CD4-positive, alpha-beta T cell treated with Interleukin-17A for 1 hour (primary cell): ENCODE measurements around the gene VRK3.
A peak's percentile ranks its signal among the peaks of the same experiment; 100 is the strongest.
"Not testable (repeated sequence)": the region's sequence is repeated elsewhere in the genome, so short reads cannot be mapped to it uniquely, and the experiment has no call there.

Source experiments
- DNase-seq: peaks from one replicate; pipeline ENCODE4 v3.0.0-alpha.2; 2020

VRK3 gene, protein sequence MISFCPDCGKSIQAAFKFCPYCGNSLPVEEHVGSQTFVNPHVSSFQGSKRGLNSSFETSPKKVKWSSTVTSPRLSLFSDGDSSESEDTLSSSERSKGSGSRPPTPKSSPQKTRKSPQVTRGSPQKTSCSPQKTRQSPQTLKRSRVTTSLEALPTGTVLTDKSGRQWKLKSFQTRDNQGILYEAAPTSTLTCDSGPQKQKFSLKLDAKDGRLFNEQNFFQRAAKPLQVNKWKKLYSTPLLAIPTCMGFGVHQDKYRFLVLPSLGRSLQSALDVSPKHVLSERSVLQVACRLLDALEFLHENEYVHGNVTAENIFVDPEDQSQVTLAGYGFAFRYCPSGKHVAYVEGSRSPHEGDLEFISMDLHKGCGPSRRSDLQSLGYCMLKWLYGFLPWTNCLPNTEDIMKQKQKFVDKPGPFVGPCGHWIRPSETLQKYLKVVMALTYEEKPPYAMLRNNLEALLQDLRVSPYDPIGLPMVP

DNA sequence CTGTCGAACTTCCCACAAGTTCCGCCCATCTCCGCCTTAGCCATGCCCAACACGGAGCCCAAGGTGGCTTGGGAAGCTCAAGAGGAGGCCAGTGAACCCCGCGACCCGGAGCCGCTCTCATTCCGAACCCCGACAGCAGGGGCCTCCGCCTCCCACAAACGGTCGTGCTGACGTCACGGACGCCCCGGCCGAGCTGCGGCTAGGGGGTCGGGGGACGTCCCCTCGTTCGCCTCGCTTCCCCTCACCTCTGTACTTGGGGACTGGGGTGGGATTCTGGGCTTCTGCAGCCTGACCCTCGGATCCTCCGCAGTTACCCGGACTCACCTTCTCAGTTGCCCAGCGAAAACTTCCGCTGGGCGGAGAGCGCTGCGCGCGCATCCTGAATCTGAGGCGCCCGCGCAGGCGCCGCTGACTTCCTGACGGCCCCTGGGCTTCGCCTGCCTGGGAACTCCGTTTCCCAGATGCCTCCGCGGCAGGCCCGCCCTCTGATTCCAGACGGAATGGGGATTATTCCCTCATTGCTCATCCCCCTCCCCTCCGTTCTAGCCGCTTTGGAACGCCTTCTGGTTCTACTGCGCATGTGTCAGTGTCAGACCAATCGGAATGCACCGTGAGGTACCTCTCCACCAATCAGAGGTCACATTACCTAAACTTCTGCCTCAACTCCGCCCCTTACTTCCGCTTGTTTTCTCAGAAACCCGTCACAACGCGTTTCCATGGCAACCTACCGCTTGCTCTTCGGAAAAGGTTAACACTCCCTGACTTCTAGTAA, at the start of gene VRK3:
VRK3 (minus strand) TSS at position 351 of the 772 bp plus-strand sequence. CDS start 9,210 bp downstream, outside the sequence.
- DNase-seq, result peak; percentile 100

DNA sequence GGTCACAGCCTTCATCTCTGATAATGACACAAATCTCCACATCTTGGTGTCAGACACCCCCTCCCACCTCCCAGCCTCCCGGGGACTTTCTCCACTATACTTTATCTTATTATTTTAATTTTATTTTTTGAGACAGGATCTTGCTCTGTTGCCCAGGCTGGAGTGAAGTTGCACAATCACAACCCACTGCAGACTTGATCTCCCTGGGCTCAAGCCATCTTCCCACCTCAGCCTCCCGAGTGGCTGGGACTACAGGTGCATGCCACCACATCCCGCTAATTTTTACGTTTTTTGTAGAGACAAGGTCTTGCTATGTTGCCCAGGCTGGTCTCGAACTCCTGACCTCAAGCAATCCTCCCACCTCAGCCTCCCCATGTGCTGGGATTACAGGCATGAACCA, 43.2 kb upstream of the VRK3 start:
- not testable (repeated sequence) for DNase-seq

DNA sequence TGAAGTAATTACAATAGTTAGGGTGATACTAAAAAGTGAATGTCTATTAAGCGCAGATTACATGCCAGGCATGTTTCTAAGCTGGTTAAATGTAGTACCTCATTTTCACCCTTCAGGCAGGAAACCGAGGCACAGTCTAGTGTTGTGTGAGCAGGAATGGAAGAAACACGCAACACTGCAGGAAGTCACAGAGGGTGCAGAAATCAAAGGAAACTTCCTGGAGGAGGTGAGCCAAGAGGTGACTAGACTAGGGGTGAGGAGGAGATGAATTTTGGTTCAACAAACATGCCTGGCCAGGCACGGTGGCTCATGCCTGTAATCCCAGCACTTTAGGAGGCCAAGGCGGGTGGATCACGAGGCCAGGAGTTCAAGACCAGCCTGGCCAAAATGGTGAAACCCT, 42.4 kb upstream of the VRK3 start:
- DNase-seq, result no peak

DNA sequence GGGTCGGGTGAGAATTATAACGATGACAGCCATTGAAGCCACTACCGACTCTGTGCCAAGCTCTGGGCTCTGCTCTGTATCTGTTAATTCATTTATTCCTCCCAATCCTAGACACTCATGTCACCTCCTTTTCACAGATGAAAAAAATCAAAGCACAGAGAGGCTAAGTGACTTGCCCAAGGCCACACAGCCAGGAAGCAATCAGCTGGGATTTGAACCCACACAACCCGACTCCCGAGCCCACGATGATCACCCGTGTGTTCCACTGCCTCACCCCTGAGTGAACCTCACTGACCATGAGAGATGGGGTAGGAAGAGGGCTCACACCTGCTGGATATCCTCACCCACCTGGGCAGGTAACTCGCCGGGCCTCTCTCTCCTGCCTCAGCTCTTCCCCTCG, 40.8 kb upstream of the VRK3 start:
- DNase-seq, result no peak

DNA sequence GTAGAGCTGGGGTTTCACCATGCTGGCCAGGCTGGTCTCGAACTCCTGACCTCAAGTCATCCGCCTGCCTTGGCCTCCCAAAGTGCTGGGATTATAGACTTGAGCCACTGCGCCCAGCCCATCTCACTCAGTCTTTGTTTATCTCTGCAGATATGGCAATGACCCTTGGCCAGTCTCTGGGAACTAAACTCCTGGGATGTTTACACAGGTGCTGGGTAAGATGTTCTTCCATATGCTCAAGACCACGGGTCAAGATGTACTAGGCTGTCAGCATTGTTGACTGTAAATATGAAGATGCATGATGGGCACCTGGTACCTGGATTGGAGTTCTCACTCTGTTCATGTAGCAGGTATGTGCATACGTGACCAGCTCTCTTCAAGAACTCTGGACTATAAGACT, 36.5 kb upstream of the VRK3 start:
- no peak for DNase-seq

DNA sequence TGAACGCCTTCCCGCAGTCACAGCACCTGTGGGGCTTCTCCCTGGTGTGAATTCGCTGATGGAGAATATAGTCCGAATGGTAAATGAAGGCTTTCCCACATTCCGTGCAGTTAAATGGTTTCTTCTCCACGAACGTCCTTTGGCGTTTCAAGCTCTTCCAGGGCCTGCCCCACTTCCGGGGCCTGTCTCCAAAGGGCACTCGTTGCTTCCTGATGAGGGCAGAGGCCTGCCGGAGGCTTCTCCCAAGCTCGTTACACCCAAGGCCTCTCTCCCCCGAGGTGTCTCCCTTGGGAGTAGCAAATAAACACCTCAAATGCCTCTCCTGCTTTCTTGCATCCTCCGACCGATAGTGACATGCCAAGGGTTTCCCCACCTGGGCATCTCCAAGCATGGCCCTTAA, 34.9 kb upstream of the VRK3 start:
- DNase-seq, result no peak

DNA sequence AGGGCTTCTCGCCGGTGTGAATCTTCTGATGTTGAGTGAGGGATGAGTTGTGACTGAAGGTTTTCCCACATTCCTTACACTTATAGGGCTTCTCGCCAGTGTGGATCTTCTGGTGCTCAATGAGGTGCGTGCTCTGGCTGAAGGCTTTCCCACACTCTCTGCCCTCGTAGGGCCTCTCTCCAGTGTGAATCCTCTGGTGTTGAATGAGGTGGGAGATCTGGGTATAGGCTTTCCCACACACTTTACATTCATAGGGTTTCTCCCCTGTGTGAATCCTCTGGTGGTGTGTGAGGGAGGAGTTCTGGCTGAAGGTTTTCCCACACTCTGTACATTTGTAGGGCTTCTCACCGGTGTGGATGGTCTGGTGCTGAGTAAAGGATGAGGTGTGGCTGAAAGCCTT, 33.9 kb upstream of the VRK3 start:
- DNase-seq, result no peak

DNA sequence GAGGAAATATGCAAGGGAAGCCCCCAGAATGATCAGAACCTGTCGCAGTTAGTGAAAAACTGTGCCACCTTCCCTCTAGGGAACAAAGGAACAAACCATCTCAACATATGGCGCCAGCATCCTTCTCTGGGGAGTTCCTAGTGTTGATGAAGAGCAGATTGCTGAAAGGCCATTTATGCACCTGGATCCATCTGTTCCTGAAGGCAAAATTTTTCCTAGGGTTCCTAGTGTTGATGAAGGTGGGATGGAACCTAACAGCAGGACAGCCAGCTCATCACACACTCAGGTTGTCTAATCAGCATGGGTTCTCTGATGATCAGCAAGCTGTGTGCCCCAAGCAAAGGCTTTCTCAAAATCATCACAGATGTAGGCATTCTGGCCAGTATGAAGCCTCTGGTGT, 33.3 kb upstream of the VRK3 start:
- no peak for DNase-seq

DNA sequence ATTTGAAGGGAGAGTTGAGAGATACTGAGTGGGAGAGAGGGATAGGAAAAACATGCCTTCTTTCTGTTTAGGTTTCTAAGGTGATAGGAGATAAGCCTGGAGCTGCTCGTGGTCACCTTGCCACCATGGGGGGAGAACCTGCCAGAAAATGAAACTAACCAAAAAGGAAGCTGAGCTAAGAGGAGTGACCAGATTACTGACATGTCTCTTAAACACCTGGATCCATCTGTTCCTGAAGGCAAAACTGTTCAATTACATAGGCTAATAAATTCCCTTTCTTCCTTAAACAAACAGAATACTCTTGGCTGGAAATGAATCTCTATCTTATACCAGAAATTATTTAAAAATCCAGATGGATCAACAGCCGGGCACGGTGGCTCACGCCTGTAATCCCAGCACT, 27.9 kb upstream of the VRK3 start:
- no peak for DNase-seq

DNA sequence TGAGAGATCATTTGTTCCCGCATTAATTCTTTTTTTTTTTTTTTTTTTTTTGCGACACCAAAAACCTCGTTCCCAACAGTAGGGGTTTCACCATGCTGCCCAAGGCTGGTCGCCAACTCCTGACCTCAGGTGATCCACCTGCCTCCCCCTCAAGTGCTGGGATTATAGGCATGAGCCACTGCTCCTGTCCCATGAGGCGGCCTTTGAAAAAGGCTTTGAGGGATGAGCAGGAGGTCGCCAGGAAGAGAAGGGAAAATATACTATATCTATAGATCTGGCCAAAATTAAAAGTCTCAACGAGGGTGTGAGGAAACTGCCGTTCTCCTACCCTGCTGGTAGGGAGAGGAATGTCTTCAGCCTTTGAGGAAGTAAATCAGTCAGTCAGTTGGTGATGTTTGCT, 26.8 kb upstream of the VRK3 start:
- DNase-seq, result no peak

DNA sequence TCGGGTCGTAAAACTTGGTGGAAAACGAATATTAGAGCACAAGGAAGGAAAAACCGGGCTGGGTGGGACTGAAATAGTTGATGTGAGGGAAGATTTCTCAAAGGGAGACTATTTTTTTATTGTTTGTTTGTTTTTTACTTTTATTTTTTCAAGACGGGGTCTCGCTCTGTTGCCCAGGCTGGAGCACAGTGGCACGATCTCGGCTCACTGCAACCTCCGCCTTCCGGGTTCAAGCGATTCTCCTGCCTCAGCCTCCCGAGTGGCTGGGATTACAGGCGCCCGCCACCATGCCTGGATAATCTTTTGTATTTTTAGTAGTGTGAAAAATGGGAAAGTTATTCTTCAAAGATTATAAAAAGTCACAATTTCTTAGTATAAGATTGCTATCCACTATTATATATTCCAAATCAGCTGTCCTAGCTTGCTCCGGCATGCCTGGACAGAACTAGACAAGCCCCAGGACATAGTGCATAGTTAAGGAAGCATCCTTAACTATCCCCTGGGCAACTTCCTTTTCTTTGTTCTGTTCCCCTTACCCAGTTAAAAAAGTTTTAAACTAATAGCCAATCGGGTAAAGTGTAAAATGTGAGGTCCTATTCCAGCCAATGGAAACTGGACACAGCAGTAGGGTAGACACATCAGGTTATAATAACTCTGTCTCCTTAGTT, 26.2 kb upstream of the VRK3 start:
- not testable (repeated sequence) for DNase-seq

DNA sequence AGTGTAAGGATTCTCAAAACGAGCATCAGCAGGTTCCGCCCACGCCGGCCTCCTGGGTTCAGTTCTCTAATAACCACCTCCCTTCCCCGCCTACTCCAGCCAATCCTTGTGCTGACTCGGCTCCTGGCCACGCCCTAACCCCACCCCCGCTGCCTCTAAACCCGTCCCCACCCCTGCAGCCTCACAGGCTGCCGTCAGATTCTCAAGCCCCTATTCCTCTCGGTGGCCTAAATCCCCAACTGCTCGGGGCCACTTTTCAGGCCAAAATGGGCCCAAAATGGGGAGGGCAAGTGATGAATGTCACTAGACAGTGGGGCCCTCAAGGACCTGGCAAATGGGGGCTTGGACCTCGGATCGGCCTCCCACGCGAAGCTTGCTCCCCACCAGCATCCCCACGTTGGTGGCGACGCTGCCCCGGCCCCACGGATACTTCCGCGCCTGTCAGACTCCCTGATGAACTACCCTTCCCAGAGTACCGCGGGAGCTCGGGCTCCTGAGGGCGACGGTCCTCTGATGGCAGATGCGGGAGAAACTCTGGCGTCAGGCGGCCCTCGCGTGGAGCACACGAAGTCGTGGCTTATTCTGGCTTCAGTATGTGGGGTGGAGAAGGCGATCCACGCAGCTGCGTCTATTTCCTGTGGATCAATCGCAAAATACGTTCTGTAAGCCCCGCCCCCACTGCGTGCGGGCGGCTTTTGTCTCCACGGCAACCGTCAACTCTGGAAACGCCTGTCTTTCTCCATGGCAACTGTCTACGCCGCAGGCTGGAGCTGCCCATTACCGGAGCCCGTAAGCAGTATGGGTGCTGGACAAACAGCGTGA, 25.4 kb upstream of the VRK3 start:
- DNase-seq, result peak; percentile 92

DNA sequence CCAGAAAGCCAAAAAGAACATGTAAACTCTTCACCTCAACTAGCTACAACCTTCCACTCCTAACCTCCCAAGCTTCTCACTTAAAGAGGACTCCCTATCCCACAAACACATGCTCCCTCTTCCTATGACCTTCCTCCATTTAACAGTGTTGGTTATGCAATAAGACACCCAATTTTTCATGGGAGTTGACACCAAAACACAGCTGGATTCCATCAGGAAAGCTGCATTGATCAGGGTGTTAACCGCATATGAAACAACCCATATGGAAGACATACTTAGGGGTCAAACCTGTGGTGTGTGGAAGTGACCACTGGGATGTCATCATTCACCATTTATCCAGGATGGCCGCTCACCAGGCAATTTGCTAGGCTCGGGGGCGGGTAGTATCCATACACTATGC, 22.5 kb upstream of the VRK3 start:
- no peak for DNase-seq

DNA sequence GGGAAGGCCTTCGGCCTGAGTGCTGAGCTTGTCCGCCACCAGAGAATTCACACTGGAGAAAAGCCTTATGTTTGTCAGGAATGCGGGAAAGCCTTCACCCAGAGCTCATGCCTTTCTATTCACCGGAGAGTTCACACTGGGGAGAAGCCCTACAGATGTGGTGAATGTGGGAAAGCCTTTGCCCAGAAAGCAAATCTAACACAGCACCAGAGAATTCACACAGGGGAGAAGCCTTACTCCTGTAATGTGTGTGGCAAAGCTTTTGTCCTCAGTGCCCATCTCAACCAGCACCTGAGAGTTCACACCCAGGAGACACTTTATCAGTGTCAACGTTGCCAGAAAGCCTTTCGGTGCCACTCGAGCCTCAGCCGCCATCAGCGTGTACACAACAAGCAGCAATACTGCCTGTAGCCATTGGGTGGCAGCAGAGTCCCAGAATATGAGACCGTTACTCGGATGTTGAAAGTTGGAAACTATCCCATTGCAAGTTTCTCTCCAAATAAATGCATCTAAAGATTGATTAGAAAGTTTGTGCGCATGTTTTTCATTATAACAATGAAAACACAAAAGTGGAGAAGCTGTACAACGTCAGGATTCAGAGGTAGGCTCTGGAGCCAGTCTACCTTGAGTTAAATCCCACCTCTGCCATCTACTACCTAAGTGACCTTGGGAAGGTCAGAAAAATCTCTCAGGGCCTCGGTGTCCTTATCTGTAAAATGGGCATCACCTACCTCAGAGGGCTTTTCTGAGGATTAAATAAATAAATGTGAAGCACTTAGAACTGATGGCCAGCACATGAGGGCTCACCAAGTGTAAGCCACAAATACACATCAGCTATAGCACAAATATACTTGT, 21.7 kb upstream of the VRK3 start:
- DNase-seq, result peak; percentile 72

DNA sequence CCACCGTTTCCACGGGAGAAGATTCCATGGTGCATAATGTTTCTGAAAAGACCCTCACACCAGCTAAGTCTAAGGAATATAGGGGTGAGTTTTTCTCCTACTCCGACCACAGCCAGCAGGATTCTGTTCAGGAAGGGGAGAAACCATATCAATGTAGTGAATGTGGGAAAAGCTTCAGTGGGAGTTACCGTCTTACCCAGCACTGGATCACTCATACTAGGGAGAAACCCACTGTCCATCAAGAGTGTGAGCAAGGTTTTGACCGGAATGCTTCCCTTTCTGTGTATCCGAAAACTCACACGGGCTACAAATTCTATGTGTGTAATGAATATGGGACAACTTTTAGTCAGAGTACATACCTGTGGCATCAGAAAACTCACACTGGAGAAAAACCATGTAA, 19.8 kb upstream of the VRK3 start:
- DNase-seq, result no peak

DNA sequence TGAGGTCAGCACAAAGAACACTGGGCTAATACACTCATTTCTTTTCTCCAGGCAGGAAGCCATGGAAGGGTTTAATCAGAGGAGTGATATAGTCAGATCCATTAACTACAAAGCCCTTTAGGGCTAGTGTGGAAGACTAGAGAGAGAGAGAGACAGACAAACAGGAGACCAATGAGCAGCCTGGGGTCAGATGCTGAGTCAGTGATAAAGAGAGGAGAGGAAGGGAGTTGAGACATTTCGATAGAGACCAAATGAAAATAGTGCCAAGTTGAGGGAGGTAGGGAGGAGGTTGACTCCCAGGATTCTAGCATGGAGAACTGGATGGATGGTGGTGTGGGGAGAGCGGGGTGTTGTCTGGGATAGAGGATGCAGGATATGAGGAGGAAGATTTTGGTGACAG, 18.8 kb upstream of the VRK3 start:
- no peak for DNase-seq

DNA sequence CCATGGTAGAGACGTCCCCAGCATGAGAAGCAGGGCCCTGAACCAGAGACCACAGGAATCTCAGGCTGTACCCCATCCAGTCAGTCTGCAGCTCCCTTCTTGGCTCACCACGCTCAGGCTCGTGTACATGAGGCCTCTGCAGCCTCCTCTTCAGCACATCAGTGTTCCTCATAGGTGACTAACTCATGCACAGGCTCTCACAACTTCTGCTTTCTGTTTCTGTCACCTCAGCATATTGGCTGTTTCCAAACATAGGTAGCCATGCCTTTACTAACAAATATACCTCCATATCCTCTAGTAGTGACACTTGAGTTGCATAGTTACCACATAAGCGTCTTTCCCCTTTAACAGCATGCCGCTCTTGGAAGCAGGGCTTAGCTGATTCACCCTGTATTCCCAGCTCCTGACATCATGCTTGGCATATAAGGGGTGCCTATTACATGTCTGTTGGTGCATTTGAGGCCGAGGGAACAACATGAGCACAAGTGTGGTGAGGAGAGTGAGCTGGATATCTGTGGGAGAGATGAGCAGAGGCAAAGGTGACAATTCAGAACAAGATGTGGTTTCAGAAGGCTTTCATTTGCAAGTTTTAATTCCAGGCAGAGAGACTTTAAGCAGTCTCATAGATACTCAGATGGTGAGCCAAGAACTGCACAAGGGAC, 17.3 kb upstream of the VRK3 start:
- no peak for DNase-seq

DNA sequence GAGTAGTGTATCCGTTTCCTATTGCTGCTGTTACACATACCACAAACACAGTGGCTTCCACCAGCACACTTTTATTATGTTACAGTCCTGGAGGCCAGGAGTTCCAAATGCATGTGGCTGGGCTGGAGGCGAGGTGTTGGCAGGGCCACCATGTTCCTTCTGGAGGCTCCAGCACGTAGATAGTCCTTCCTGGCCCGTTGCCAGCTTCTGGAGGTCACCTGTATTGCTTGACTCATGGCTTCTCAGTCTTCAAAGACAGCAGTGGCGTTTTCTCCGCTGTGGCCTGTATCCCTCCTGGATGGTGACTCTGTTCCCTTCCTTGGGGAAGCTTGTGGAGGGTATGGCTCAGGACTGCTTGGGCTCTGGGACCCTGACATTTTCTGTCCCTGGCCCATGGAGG, 15.8 kb upstream of the VRK3 start:
- DNase-seq, result no peak

DNA sequence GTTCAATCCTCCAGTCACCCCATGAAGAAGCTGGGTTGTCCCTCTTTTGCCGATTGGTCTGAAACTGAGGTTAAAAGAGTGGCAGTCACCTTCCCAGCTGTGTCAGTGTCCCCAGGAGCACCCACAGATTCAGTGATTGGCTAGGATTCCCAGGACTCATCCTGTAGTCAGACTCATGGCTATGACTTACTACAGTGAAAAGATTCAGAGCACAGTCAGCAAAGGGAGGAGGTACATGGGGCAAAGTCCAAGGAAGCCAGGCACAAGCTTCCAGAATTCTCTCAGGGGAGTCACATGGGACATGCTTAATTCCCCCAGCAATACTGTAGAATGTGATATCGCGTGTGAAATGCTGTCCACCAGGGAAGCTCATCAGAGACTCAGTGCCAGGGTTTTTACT, 14.8 kb upstream of the VRK3 start:
- no peak for DNase-seq

DNA sequence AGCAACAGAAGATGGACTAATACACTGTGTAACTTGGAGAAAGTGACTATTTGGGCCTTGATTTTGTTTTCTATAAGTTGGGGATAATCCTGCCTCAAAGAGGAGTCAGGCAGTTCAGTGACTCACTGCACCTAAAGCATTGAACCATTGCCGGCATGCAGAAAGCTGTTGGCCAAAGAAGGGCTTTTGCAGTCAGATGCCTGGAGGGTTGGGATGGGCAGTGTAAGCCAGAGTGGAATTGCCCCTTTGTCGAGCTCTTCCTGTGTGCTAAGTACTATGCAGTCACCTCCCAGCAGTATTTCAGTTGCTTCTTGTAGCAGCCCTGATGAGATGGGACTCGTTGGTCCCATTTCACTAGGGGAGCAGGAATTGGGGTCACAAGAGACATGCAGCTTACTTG, 11.7 kb upstream of the VRK3 start:
- DNase-seq, result no peak

DNA sequence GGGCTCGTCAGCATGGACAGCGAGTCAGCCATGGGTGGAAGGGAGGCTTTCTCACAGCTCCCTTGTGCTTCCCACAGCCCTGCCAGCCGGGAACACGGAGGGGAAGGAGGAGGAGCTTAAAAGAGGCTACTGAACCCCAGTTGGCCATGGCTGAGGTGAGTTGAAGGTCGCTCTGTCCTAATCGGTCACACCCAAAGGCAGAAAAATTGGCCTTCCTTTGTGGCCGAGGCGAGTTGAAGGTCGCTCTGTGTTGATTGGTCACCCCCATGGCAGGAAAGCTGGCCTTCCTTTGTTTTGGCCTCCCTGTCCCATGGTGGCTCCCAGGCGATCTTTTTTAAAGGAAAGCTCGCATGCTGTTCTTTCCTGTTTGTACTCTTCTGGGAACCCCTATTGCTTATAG, 5.8 kb upstream of the VRK3 start:
- DNase-seq, result no peak
